ENCODE data around the gene PDSS2.

- TF ChIP-seq EZH2 (IDR thresholded peaks at IDR 0.05; ENCODE audit: borderline replicate concordance, low read depth, low read length, severe bottlenecking) (no peak), CTCF (IDR thresholded peaks at IDR 0.05; ENCODE audit: borderline replicate concordance, extremely low read depth, low read length, poor library complexity, severe bottlenecking) (no peak)
Observed at GRCh38 chr6:107357031-107357430, 102.3 kb downstream of the PDSS2 start.
